GM19351 (cell line): ENCODE data around the gene CRHR2.

Experiments used
- ATAC-seq: cut with Tn5 transposase; IDR thresholded peaks from one replicate; pipeline ENCODE4 v1.9.1; 2021; ENCODE audit warnings: mild to moderate bottlenecking, moderate library complexity; ENCODE audit not compliant: unreplicated experiment

Gene CRHR2

DNA sequence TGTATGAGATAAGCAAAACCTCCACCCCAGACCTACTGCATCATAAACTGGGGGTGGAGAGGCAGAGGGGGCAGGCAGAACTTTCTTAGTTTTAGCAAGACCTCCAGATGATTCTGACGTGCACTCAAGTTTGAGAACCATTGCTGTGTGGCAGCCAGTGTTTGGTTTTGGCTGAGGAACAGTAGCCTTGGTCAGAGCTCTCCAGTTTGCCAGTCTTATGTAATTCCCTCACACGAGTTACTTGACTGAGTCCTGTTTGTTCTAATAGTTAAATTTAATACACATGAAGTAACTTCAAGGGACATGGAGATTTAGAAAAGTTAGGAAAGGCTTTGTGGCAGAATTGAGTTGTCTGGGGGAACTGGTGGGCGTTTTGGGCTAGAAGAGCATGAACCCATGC is 49.0 kb downstream of the CRHR2 start:
- no peak for ATAC-seq

DNA sequence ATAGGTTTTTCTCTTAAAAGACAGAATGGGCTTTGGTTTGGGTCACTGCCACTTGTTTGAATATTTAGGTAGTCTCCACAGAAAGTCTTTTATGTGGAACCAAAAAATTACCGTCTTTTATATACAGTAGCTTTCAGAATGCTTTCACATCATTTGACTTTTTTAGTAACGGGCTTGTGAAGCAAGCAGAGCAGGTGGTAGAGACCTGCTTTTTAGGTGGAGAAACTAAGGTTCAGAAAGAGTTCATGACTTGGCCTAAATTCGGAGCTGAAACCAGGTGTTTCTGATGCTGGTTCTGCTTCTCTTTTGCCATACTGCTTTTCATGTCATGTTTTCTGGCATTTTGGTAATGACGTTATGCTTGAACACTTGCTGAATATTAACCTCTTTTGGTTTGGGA is 51.3 kb downstream of the CRHR2 start:
- peak; percentile 64 for ATAC-seq

DNA sequence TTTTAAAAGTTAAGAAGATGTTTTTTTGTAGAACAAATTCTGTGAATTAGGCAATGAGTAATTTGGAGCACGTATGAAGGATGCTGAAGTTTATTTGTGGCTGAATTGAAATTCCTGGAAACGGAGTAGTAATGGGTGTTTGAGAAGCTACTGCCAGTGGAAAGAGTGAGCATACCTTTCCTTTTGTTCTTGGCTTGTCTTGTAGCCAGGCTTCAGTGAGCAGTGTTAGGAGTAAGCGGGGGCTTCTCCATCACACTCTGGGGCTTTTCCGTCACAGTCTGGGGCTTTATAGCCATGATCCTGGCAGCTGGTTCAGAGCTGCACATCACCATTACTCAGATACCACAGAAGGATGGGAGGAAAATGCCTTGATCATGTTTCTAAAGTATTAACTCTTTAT is 55.2 kb downstream of the CRHR2 start:
- no peak for ATAC-seq

DNA sequence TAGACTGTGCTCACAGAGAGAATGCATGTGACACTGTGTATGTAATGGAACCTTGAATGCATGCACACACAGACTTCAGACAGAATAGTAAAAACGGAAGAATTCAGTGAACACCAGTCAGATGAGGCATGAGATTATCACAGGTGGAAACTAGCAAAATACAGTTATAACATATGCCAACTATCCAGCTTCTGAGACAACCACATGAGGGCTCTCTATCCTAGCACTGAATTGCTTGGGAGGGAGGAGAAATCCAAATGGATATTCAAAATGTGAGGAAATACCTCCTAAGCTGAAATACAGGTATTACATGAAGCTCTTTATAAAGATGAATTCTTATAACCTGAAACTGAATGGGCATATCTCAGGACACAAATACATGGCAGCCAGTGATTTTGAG is 57.0 kb downstream of the CRHR2 start:
- ATAC-seq: no peak

DNA sequence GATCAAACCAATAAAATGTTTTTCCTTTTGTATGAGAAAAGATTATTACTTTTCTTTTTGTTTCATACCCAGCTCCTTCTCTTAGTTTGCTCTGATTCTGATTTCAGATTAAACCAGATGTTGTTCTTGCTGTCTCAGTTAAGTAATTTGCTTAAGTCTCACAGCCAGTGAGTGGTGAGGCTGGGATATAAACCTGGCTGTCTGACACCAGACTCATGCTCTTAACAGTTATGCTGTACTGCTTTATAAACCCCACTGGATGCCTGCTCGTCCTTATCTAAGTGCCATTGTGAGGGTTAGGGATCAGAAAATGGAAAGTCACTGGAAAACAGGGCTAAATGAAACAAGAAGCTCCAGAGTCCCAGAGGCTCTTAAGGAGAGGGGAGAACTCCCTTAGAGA is 63.3 kb downstream of the CRHR2 start:
- no peak for ATAC-seq

DNA sequence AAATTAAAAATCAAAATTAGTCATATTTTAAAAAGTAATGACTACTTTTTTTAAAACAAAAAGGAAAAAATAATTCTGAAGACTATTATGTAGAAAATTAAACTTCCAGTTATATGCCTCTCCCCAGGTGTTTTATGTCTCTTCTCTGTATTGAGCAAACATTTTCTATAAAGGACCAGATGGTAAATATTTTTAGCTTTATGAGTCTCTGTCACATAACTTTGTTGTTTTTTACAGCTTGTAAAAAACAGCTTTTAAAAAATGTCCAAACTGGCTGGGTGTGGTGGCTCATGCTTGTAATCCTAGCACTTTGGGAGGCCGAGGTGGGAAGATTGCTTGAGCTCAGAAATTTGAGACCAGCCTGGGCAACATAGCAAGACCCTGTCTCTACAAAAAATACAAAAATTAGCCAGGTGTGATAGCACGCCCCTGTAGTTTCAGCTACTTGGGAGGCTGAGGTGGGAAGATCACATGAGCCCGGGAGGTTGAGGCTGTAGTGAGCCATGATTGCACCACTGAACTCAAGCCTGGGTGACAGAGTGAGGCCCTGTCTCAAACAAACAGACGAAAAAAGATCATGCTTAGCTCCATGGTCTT is 64.1 kb downstream of the CRHR2 start:
- ATAC-seq: no peak

DNA sequence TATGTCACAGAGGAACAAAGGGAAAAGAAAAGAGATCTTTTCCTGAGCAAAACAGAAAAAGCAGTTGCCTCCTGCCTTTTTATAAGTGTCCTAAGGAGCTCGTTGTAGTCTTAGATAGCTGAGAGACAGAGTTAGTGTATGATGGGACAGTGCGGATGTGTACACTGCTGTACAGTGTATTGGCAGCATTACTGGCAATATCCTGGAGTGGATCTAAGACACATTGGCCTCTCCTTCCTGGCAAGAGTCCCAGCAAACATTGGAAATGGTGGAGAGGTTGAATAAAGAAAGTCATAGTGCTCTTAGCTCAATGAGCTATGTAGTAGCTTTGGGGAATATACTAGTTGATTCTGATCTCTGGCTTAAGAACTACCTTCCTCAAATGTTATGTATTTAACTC is 64.9 kb downstream of the CRHR2 start:
- ATAC-seq: no peak

DNA sequence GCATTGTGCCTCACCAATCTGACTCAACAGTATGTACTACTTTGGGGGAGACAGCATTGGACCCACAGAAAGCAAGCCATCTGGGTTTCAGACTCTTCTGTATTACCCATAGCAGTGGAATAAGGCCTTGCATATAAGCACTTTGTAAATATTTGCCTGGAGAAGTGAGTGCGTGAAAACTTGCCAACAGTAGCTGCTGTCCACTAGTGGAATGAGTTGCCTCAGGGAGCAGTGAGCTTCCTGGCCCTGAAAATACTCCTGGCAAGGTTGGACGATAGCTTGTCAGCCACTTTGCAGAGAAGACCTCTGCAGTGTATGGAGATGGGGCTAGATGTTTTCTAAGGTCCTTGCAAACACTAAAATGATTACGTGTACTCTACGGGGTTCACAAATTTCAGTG is 65.9 kb downstream of the CRHR2 start:
- no peak for ATAC-seq

DNA sequence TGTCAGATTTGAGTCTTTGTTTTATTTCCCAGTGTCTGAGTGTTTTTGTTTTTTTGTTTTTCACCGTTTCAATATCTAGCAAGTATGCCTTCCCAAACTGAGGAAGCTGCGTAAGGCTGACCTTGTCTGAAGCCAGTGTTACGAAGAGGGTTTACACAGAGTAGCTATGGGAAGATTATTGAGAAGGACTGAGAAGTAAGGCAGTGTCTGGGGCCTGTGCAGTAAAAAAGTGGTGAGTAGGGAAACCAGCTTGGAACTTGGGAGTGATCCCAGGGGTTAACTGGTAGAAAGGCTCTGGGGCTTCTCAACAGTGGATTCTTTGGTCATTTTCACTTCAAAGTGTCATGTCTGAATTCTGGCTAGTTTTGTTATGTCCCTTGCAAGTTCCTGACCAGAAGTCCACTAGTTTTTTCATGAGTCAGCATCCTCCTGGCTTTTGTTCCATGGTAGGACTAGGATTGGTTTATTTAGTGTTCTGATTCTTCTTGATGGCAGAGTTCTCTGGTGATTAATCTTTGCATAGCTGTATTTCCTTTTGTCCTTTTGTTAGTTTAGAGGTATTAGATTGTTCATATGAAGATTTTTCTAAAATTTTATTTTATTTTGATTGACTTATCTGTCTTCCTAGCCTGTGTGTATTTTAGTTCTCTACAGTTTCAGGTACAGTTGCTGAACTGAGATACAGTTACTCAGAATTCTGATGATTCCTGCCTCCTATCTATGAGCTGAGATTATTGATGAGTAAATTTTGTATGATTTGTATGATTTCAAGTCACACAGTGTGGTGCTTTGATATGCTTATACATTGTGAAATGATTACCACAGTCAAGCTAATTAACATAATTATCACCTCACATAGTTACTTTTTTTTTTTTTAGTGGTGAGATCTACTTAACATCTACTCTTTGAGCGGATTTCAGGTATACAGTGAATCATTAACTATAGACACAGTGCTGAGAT is 68.6 kb downstream of the CRHR2 start:
- ATAC-seq: no peak

DNA sequence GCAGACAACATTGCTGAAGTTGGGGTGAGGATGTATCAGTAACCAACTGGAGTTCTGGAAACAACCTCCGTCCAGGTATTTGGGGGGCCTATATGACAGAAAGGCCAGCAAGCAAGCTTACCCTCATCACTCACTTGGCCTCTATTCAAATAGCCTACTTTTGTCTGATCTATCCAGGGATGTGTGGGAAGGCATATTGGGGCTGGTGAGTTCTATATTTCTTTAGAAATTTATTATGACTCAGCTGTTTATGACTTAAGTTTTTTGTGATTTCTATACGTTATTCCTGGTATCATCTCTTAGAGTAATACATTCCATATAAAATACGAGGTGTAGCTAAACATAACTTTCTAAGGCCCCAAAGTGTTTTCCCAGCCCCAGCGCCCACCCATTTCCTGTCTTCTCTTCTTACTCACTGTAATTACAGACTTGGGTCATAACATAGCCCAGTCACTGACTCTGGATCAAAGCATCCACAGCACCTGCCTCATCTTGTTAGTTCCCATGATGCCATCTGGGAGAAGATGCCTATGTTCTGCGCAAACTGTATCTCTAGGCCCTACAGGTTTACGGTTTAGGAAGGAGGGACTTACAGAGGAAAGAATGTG is 69.5 kb downstream of the CRHR2 start:
- ATAC-seq: no peak

DNA sequence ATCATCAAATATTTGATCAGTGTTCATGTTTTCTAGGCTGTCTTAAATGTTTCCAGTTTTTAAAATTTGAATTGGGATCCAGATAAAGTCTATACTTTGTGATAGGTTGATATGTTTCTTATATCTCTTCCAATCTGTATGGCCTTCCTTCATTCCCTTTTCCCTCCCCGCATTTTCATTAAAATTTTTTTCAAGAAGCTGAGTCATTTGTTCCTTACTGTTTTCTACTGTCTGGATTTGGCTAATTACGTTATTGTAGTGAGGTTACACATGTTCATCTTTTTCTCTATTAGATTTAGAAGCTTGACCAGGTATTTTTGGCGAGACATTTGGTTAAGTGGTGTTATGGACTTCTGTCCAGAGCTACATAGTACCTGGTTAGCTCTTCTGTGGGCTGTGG is 76.4 kb downstream of the CRHR2 start:
- ATAC-seq: no peak

DNA sequence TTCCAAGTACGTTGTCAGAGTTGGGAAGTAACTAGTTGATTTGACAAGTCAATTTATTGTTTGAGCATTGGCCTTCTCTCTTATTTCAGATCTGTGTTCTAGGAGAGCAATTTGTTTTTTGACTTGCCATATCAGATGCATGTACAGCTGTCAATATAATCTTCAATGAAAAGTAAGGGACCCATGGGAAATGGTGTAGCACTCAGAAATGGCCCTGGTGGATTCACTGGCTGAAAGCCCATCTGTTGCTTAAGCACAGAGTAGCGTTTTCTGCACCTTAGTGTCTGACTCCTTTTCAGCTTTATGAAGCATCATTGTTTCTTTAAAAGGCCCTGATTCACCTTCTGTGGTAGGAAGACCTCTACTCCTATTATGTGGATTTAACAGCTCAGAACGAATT is 77.4 kb downstream of the CRHR2 start:
- no peak for ATAC-seq
